Measurements from ENCODE around the gene UST.
"Not testable (repeated sequence)": the region's sequence is repeated elsewhere in the genome, so short reads cannot be mapped to it uniquely, and the experiment has no call there.

Gene UST

DNA sequence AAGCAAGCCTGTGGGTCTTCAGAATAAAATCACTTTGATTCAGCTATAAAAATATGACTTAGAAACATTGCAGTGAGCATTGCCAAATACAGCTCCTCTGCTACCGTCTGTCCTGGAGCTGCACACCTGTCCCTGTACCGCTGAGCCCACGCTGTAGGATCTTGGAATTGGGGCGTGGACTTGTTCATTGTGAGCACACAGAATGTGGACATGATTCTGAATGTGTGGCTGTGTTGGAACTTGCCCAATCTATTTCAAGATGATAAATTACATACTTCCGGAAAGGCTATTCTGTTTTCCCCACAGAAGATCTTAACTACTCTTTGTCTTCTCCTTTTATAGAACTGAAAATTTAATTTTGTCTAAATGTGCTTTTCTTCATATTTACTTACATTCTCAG lies 107.3 kb downstream of the UST start:
- Mint-ChIP-seq H3K36me3 (ENCODE audit: low read depth) (no peaks in the 10 kb centered on the region), H3K9me3 (no peaks in the 10 kb centered on the region), H3K27me3 (ENCODE audit: low read depth) (peaks cover 9% of the 10 kb centered on the region), H3K4me3 (no peak overlapping the region), H3K27ac (no peak overlapping the region), H3K4me1 (ENCODE audit: low read depth) (no peaks in the 10 kb centered on the region)
- no peak for DNase-seq (ENCODE audit: low spot score)

DNA sequence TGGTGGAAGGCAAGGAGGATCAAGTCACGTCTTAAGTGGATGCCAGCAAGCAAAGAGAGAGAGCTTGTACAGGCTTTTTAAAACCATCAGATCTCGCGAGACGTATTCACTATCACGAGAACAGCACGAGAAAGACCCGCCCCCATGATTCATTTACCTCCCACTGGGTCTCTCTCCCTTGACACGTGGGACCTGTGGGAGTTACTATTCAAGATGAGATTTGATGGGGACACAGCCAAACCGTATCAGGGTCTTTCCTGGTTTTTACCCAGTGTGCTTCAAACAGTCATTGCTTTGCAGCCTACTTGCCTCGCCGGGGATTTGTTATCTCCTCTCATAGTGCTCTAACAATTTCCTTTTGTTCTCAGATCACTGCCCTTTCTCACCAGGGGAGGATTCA lies 108.2 kb downstream of the UST start:
- no peak for DNase-seq (ENCODE audit: low spot score)
- no peak overlapping the region for H3K27ac Mint-ChIP-seq

DNA sequence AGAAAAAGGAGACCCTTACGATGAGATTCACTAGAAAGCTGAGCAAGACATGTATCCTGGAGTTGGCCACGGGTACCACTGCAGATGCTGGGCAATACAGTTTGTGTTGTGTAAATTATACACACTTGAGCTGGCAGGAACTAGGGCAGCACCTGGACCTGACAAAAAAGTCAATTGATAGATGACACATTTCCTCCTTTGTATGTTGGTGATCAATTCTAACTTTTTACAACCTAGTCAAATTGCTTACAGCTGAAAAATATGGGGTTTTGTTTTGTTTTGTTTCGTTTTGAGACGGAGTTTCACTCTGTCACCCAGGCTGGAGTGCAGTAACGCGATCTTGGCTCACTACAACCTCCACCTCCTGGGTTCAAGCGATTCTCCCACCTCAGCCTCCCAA lies 108.9 kb downstream of the UST start:
- DNase-seq (ENCODE audit: low spot score) = no peak
- Mint-ChIP-seq H3K4me1 (ENCODE audit: low read depth) (no peaks in the 10 kb centered on the region), H3K9me3 (no peaks in the 10 kb centered on the region), H3K27ac (no peak overlapping the region), H3K4me3 (no peak overlapping the region), H3K36me3 (ENCODE audit: low read depth) (no peaks in the 10 kb centered on the region), H3K27me3 (ENCODE audit: low read depth) (peaks cover 12% of the 10 kb centered on the region)

More for the DNA sequence above, 108.2 kb downstream of the UST start:
- H3K4me3 Mint-ChIP-seq = no peak overlapping the region
- H3K27me3 Mint-ChIP-seq (ENCODE audit: low read depth) = peaks cover 9% of the 10 kb centered on the region
- no peaks in the 10 kb centered on the region for H3K36me3 Mint-ChIP-seq (ENCODE audit: low read depth)
- no peaks in the 10 kb centered on the region for H3K4me1 Mint-ChIP-seq (ENCODE audit: low read depth)
- H3K9me3 Mint-ChIP-seq = no peaks in the 10 kb centered on the region

DNA sequence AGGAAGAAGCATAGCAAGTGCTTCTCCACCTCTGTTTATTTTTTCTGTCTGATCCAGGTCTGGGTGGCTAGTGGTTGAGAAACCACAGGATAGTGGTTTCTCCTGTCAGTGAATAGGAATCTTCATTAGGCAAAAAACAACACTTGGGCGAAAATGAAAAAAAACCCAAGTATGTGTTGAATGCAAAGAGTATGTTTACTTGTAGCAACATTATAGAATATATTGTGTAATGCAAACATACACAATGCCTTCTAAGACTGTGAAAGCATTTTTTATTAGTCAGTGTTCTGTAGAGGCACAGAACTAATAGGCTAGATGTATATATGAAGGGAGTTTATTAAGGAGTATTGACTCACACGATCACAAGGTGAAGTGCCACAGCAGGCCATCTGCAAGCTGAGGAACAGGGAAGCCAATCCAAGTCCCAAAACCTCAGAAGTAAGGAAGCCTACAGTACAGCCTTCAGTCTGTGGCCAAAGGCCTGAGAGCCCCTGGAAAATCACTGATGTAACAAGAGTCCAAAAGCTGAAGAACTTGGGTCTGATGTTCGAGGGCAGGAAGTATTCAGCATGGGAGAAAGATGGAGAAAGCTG lies 111.1 kb downstream of the UST start:
- DNase-seq (ENCODE audit: low spot score) = no peak
- H3K27me3 Mint-ChIP-seq (ENCODE audit: low read depth) = peaks cover 17% of the 10 kb centered on the region
- no peak overlapping the region for H3K4me3 Mint-ChIP-seq
- no peaks in the 10 kb centered on the region for H3K9me3 Mint-ChIP-seq
- H3K27ac Mint-ChIP-seq = no peak overlapping the region
- H3K36me3 Mint-ChIP-seq (ENCODE audit: low read depth) = no peaks in the 10 kb centered on the region
- H3K4me1 Mint-ChIP-seq (ENCODE audit: low read depth) = no peaks in the 10 kb centered on the region

DNA sequence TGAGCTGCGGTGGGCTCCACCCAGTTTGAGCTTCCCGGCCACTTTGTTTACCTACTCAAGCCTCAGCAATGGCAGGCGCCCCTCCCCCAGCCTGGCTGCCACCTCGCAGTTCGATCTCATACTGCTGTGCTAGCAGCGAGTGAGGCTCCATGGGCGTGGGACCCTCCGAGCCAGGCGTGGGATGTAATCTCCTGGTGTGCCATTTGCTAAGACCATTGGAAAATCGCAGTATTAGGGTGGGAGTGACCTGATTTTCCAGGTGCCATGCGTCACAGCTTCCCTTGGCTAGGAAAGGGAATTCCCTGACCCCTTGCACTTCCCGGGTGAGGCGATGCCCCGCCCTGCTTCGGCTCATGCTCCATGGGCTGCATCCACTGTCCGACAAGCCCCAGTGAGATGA lies 117.3 kb downstream of the UST start:
- H3K4me3 Mint-ChIP-seq; DNase-seq (ENCODE audit: low spot score); H3K4me1 Mint-ChIP-seq (ENCODE audit: low read depth); H3K9me3 Mint-ChIP-seq; H3K27me3 Mint-ChIP-seq (ENCODE audit: low read depth); H3K36me3 Mint-ChIP-seq (ENCODE audit: low read depth); H3K27ac Mint-ChIP-seq: not testable (repeated sequence)

DNA sequence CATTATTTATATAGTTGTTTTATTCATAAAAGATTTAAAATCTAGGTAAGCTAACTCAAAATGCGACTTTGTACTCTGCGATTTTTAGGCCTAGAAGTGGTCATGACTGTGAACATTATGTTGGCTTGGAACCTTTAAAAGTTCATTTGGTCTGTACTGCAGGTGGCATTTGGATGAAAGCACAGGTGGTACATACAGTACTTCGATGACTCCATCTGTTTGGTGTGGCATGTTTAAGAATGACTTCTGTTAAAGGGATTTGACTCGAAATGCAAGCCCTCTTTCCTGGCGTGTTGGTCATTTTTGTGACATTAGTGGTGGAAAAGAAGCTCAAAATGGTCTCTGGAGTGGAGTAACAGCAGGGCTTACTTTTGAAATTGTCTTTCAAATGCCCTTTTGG lies 118.1 kb downstream of the UST start:
- no peaks in the 10 kb centered on the region for H3K9me3 Mint-ChIP-seq
- peaks cover 1% of the 10 kb centered on the region for H3K4me1 Mint-ChIP-seq (ENCODE audit: low read depth)
- H3K36me3 Mint-ChIP-seq (ENCODE audit: low read depth) = no peaks in the 10 kb centered on the region
- H3K27me3 Mint-ChIP-seq (ENCODE audit: low read depth) = peaks cover 8% of the 10 kb centered on the region
- H3K4me3 Mint-ChIP-seq = no peak overlapping the region
- H3K27ac Mint-ChIP-seq = no peak overlapping the region
- no peak for DNase-seq (ENCODE audit: low spot score)

DNA sequence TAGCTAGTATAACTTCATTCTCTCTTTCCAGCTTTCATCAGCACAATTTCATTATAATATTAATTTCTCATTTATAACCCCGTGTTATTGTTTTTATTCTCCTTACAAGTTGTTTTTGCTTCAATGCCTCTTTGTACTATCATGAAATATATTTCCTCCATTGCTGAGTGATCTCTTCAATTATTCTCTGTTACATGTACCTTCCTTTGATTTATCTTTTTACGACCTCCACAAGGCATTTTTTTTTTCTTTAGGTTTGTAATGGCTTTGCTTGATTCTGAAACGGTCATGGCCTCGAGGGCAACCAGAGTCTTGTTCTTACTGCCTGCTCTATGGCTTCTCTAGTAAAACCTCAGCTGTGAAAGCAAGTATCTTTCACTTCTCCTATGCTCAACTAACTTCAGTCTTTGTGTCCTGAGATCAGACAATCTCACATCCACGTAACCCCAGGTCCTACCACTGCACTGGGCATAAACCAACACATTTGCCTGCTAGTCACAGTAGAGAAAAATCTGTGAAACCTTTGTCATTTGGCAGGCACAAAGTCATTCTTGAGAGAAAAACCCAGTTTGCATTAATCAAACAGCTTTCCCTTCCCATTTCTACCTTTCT lies 119.9 kb downstream of the UST start:
- no peak overlapping the region for H3K27ac Mint-ChIP-seq
- no peaks in the 10 kb centered on the region for H3K36me3 Mint-ChIP-seq (ENCODE audit: low read depth)
- no peak overlapping the region for H3K4me3 Mint-ChIP-seq
- H3K4me1 Mint-ChIP-seq (ENCODE audit: low read depth) = peaks cover 1% of the 10 kb centered on the region
- no peaks in the 10 kb centered on the region for H3K9me3 Mint-ChIP-seq
- no peak for DNase-seq (ENCODE audit: low spot score)
- H3K27me3 Mint-ChIP-seq (ENCODE audit: low read depth) = peaks cover under 1% of the 10 kb centered on the region

DNA sequence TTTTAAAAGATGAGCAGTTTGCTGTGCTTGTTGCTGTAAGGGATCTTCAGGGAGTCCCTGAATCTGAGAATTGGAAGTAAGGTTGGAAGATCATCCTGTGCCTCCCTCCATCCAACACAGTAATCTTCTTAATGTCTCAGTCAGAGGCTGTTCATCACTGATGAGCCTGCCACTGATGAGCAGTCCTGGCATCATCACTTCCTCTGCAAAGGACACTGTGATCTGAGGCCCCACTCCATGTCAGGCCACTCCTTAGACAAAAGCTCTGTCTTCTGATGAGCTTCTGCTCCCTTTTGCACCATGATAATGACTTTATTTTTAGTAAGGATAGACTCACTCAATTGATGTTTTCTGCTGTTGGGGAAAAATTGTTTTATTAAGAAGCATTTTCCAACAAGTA lies 121.0 kb downstream of the UST start:
- Mint-ChIP-seq H3K27ac (peak overlapping the region; percentile 28), H3K4me1 (ENCODE audit: low read depth) (peaks cover 1% of the 10 kb centered on the region), H3K4me3 (no peak overlapping the region), H3K36me3 (ENCODE audit: low read depth) (no peaks in the 10 kb centered on the region), H3K27me3 (ENCODE audit: low read depth) (no peaks in the 10 kb centered on the region), H3K9me3 (no peaks in the 10 kb centered on the region)
- no peak for DNase-seq (ENCODE audit: low spot score)

DNA sequence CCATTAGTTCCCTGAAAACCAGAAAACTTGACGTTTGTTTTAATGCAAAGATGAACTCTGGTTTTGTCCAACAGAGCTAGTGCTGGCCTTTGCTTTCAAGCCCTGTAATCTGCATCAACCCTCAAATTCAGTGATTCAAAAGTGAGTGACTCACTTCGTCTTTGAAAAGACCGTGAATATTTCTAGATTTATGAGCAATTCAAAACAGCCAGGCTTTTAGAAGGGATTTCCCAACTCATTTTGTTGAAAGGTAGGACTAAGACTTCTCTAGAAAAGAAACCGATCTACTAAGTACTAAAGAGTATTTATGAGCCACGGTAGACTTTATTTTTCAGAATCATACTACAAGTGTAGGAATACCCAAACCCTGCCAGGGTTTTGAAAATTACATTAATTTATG lies 121.5 kb downstream of the UST start:
- H3K27me3 Mint-ChIP-seq (ENCODE audit: low read depth) = no peaks in the 10 kb centered on the region
- no peak overlapping the region for H3K4me3 Mint-ChIP-seq
- H3K9me3 Mint-ChIP-seq = no peaks in the 10 kb centered on the region
- H3K4me1 Mint-ChIP-seq (ENCODE audit: low read depth) = peaks cover 1% of the 10 kb centered on the region
- no peaks in the 10 kb centered on the region for H3K36me3 Mint-ChIP-seq (ENCODE audit: low read depth)
- no peak overlapping the region for H3K27ac Mint-ChIP-seq
- DNase-seq (ENCODE audit: low spot score) = no peak

DNA sequence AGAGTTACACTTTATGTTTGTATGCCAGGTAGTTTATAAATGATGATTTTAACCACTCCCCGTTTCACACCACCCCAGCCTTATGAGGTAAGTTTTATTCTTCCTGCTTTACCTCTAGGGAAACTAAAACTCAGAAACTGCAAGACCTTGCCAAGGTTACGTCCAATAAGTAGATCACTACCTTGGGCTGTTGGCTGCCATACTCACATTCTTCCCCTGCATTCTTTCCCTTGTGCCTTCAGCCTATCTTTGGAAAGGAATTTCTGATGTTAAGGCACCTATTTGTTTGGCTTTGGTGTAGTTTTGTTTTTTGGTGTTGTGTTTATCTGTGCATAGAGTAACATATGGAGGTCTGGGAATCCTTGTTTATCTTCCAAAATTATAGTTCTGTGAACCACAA lies 122.1 kb downstream of the UST start:
- Mint-ChIP-seq H3K4me3 (no peak overlapping the region), H3K27ac (no peak overlapping the region), H3K9me3 (no peaks in the 10 kb centered on the region)

DNA sequence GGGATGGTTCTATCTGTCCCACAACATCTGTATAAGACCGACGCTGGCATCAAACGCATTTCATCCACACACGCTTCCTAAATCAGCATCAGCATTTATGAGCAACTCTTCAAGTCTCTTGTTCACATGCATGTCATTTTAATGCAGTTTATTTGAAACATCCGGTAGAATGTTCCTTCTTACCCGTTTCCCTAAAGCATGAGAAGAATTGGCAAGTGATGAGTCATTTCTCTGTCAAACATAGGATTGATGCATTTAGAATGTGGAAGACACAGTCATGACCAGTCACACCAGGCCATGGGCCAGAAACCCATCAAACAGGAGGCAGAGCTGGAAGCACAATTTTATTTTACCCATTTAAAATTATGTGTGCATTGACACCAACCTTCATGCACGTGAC lies 122.8 kb downstream of the UST start:
- DNase-seq (ENCODE audit: low spot score) = no peak
- H3K4me1 Mint-ChIP-seq (ENCODE audit: low read depth) = peaks cover 1% of the 10 kb centered on the region
- H3K36me3 Mint-ChIP-seq (ENCODE audit: low read depth) = no peaks in the 10 kb centered on the region
- no peak overlapping the region for H3K4me3 Mint-ChIP-seq
- no peaks in the 10 kb centered on the region for H3K9me3 Mint-ChIP-seq
- no peak overlapping the region for H3K27ac Mint-ChIP-seq
- no peaks in the 10 kb centered on the region for H3K27me3 Mint-ChIP-seq (ENCODE audit: low read depth)

More for the DNA sequence above, 122.1 kb downstream of the UST start:
- Mint-ChIP-seq H3K36me3 (ENCODE audit: low read depth) (no peaks in the 10 kb centered on the region), H3K27me3 (ENCODE audit: low read depth) (no peaks in the 10 kb centered on the region), H3K4me1 (ENCODE audit: low read depth) (peaks cover 1% of the 10 kb centered on the region)
- DNase-seq (ENCODE audit: low spot score) = no peak

DNA sequence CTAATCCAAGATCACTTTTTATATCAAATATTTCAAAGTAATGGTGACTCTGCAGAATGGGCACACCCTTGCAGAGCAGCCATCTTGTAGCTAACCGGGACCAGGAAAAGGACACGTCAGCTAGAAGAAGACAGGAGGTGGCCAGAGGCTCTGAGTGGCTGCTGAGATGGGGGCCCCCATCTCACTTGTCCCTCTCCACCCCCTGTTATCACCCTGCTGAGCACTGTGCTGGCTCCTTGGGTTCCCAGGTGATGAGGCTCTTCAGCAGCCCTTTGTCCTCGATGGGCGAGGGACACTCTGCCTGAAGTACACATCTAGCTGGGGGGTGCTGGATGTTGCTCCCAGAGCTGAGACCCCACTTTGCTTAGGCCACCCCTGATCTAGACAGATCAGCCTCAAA lies 126.3 kb downstream of the UST start:
- H3K36me3 Mint-ChIP-seq (ENCODE audit: low read depth) = no peaks in the 10 kb centered on the region
- no peaks in the 10 kb centered on the region for H3K4me1 Mint-ChIP-seq (ENCODE audit: low read depth)
- no peaks in the 10 kb centered on the region for H3K27me3 Mint-ChIP-seq (ENCODE audit: low read depth)
- H3K9me3 Mint-ChIP-seq = no peaks in the 10 kb centered on the region
- no peak overlapping the region for H3K4me3 Mint-ChIP-seq
- no peak overlapping the region for H3K27ac Mint-ChIP-seq
- DNase-seq (ENCODE audit: low spot score) = no peak

DNA sequence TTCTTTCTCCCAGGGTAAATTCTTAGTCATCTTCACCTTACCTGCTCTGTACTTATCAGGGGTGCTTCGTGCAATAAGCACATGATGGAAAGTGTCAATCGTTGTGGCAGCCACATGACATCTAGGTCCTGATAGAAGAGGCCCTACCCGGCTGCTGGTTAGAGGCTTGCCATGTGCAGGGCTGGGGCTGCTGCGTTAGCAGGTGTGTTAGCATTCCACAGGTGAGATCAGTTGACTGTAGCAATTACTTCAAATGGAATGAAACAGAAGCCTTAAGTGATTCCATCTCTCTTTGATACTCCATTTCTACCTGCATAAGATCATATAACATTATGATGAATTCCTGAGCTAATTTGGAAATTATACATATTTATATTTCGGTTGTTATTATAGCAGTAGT lies 127.0 kb downstream of the UST start:
- H3K27ac Mint-ChIP-seq = no peak overlapping the region
- no peaks in the 10 kb centered on the region for H3K4me1 Mint-ChIP-seq (ENCODE audit: low read depth)
- no peaks in the 10 kb centered on the region for H3K36me3 Mint-ChIP-seq (ENCODE audit: low read depth)
- H3K4me3 Mint-ChIP-seq = no peak overlapping the region
- no peak for DNase-seq (ENCODE audit: low spot score)
- no peaks in the 10 kb centered on the region for H3K9me3 Mint-ChIP-seq
- H3K27me3 Mint-ChIP-seq (ENCODE audit: low read depth) = no peaks in the 10 kb centered on the region

DNA sequence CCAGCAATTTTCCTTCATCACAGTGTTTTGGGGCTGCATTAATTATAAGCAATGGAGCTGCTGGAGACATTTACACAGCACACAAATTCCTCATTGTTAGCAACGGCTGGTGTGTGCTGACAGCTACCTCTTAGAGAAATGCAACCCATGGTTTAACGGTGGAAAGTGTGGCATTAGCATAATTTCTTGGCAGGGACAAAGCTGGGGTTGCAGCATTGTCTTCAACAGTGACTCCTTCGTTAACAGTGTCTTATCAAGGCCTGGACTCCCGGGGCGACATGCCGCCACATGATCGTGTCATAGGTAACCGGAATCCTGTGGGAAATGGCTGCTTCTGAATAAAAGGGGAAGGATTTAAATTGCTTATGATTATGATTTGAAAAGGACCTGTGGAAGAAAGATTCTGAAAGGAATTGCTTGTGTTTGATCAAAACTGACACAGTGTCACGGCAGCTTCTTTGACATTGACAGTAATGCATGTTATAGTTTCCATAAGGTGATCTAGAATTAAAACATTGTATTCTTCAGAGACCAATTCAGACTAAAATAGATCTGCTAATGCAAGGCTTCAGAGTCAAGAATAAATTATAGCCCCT lies 128.0 kb downstream of the UST start:
- Mint-ChIP-seq H3K27me3 (ENCODE audit: low read depth) (no peaks in the 10 kb centered on the region), H3K9me3 (no peaks in the 10 kb centered on the region), H3K27ac (no peak overlapping the region), H3K36me3 (ENCODE audit: low read depth) (no peaks in the 10 kb centered on the region), H3K4me3 (no peak overlapping the region), H3K4me1 (ENCODE audit: low read depth) (no peaks in the 10 kb centered on the region)
- no peak for DNase-seq (ENCODE audit: low spot score)

DNA sequence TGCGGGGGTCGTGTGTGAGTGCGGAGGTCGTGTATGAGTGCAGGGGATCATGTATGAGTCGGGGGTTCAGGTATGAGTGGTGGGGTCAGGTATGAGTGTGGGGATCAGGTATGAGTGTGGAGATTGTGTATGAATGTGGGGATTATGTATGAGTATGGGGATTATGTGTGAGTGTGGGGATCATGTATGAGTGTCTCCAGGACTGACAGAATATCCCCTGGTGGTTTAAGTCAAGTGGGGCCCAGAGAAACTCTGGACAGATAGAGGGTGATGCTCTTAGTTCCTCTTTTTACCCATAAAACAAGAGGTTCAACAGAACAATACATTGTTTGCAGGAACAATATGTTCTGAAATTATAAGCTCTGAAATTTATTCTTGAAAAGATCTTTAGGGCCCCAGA lies 131.9 kb downstream of the UST start:
- no peaks in the 10 kb centered on the region for H3K4me1 Mint-ChIP-seq (ENCODE audit: low read depth)
- no peak overlapping the region for H3K27ac Mint-ChIP-seq
- H3K36me3 Mint-ChIP-seq (ENCODE audit: low read depth) = no peaks in the 10 kb centered on the region
- no peaks in the 10 kb centered on the region for H3K27me3 Mint-ChIP-seq (ENCODE audit: low read depth)
- no peak for DNase-seq (ENCODE audit: low spot score)
- no peaks in the 10 kb centered on the region for H3K9me3 Mint-ChIP-seq
- H3K4me3 Mint-ChIP-seq = no peak overlapping the region

Data from T-helper 2 cell treated with Interferon-gamma antibody and Interleukin-4, amounts not matched to agents 5 μg/mL and 100 μg/mL, for 36 hours (primary cell).